MCF 10A (cell line): ENCODE measurements around the gene ITGA4. TPM values are rescaled to one million over a fixed set of nuclear protein-coding genes. Genes with fewer than 3 reads are reported as not detected.

Source experiments
- Bru-seq: library from RNA; stranded (reverse); fragments of 400-500 nt; gene quantifications from one replicate; lab custom pipeline; 2021; lab: Mats Ljungman, UMichigan
- BruChase-seq, 2 experiments: library from RNA; stranded (reverse); fragments of 400-500 nt; gene quantifications; one replicate each; lab custom pipeline; 2021; lab: Mats Ljungman, UMichigan
- BruUV-seq: library from RNA; stranded (reverse); fragments of 400-500 nt; replicated peaks from 2 replicates; lab custom pipeline; 2021; lab: Mats Ljungman, UMichigan
- CTCF ChIA-PET: fragments of 300-600 bp; sonication (Branson Sonifier 250); formaldehyde crosslinking; extraction: SDS; loops from one replicate; lab custom pipeline; 2021; ENCODE audit warnings: antibody characterized with exemption, inconsistent platforms; lab: Yijun Ruan, JAX
- POLR2A ChIA-PET: fragments of 300-600, 350-650 bp; sonication (Branson Sonifier 250); formaldehyde crosslinking; extraction: SDS; loops from one replicate; lab custom pipeline; 2020; ENCODE audit warnings: antibody characterized with exemption, inconsistent platforms; lab: Yijun Ruan, JAX
- DNase-seq: peaks from one replicate; pipeline ENCODE4 v3.0.0-alpha.2; 2018; ENCODE audit not compliant: unreplicated experiment
- H3K27ac Mint-ChIP-seq: one replicate; pipeline ENCODE4 v1.8.0; 2022; ENCODE audit warnings: mild to moderate bottlenecking, low read depth, mixed read lengths; ENCODE audit not compliant: unreplicated experiment
- H3K27me3 Mint-ChIP-seq: one replicate; pipeline ENCODE4 v1.8.0; 2022; ENCODE audit warnings: mixed read lengths; ENCODE audit not compliant: insufficient read depth, unreplicated experiment
- H3K36me3 Mint-ChIP-seq: one replicate; pipeline ENCODE4 v1.8.0; 2022; ENCODE audit warnings: mild to moderate bottlenecking, moderate library complexity, mixed read lengths; ENCODE audit not compliant: insufficient read depth, unreplicated experiment
- H3K4me1 Mint-ChIP-seq: one replicate; pipeline ENCODE4 v1.8.0; 2022; ENCODE audit warnings: mixed read lengths; ENCODE audit not compliant: insufficient read depth, unreplicated experiment
- H3K4me3 Mint-ChIP-seq: one replicate; pipeline ENCODE4 v1.8.0; 2022; ENCODE audit warnings: mild to moderate bottlenecking, moderate library complexity, mixed read lengths; ENCODE audit not compliant: unreplicated experiment
- H3K9me3 Mint-ChIP-seq: one replicate; pipeline ENCODE4 v1.8.0; 2022; ENCODE audit warnings: mixed read lengths; ENCODE audit not compliant: unreplicated experiment
- CTCF ChIP-seq: fragments of 200-600 bp; IDR thresholded peaks from one replicate; pipeline ENCODE4 v1.8.0; 2022; ENCODE audit warnings: antibody characterized with exemption, mild to moderate bottlenecking; ENCODE audit not compliant: unreplicated experiment
- intact Hi-C: fragments of 100-400 bp; cut with micrococcal nuclease; formaldehyde crosslinking; loops from 2 replicates; pipeline ENCODE4 v1.14.1; 2022
- long read RNA-seq: library from polyadenylated mRNA; stranded (forward); transcript quantifications from one replicate; pipeline ENCODE4 v2.0.0, GENCODE V29; 2022
- total RNA-seq: library from RNA; stranded (reverse); gene quantifications from 2 replicates; pipeline ENCODE4 v1.2.3, GENCODE V29; 2022

Gene ITGA4
- total RNA-seq: 0.19 and 0.42 TPM in 2 replicates
- percentile 3 among the genes with signal in this experiment for Bru-seq, nascent RNA
- percentile 10 among the genes with signal in this experiment for BruChase-seq, experiment 1, labeled RNA remaining after a 6-hour chase
- percentile 10 among the genes with signal in this experiment for BruChase-seq, experiment 2, labeled RNA remaining after a 2-hour chase
- long read RNA-seq: 0 reads

DNA sequence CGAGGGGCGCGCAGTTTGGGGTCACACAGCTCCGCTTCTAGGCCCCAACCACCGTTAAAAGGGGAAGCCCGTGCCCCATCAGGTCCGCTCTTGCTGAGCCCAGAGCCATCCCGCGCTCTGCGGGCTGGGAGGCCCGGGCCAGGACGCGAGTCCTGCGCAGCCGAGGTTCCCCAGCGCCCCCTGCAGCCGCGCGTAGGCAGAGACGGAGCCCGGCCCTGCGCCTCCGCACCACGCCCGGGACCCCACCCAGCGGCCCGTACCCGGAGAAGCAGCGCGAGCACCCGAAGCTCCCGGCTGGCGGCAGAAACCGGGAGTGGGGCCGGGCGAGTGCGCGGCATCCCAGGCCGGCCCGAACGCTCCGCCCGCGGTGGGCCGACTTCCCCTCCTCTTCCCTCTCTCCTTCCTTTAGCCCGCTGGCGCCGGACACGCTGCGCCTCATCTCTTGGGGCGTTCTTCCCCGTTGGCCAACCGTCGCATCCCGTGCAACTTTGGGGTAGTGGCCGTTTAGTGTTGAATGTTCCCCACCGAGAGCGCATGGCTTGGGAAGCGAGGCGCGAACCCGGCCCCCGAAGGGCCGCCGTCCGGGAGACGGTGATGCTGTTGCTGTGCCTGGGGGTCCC, at the start of gene ITGA4:
TSS of gene ITGA4 (plus strand) at position 266 of the 620 bp plus-strand sequence. CDS start at position 535, 269 bp downstream.
- H3K4me1 Mint-ChIP-seq: no peaks in the 10 kb centered on the region
- peak; percentile 44 for TF ChIP-seq CTCF
- peak; percentile 34 for DNase-seq
- CTCF ChIA-PET: interaction anchor here (0.5 to 2.3 kb wide), 7 partner anchors 9 to 1333 kb away, joined by 3 to 13 read pairs (median 3); no protein-coding TSS in a partner anchor
- POLR2A ChIA-PET: interaction anchor here (0.6 kb wide), 1 partner anchor 1100 kb away, joined by 3 read pairs; no protein-coding TSS in a partner anchor
- intact Hi-C loops: no loop called here
- H3K4me3 Mint-ChIP-seq: peak within 1 kb of the TSS; percentile 62
- no peak within 1 kb of the TSS for H3K27ac Mint-ChIP-seq
- no peaks in the 10 kb centered on the region for H3K36me3 Mint-ChIP-seq
- H3K9me3 Mint-ChIP-seq: no peaks in the 10 kb centered on the region
- BruUV-seq: no TSS peak
- H3K27me3 Mint-ChIP-seq: no peaks in the 10 kb centered on the region

- no peak for TF ChIP-seq CTCF
- ChIA-PET POLR2A (interaction anchor here (1.0 kb wide), 1 partner anchor 61 kb away, joined by 7 read pairs; no protein-coding TSS in a partner anchor), CTCF (no interaction called here)
- Mint-ChIP-seq H3K9me3 (no peaks in the 10 kb centered on the region), H3K36me3 (no peaks in the 10 kb centered on the region), H3K4me3 (no peak overlapping the region), H3K27me3 (no peaks in the 10 kb centered on the region), H3K27ac (no peak overlapping the region), H3K4me1 (no peaks in the 10 kb centered on the region)
- intact Hi-C loops: no loop called here
- no peak for DNase-seq
- no TSS peak for BruUV-seq
These were observed 48.3 kb upstream of the ITGA4 start for GRCh38 chr2:181408861-181409260.

GRCh38 chr2:181411105-181411849, 45.9 kb upstream of the ITGA4 start:
- TF ChIP-seq CTCF: no peak
- H3K4me3 Mint-ChIP-seq: no peak overlapping the region
- ChIA-PET CTCF (interaction anchor here (0.6 kb wide), 1 partner anchor 254 kb away, joined by 3 read pairs; no protein-coding TSS in a partner anchor), POLR2A (no interaction called here)
- H3K9me3 Mint-ChIP-seq: no peaks in the 10 kb centered on the region
- intact Hi-C loops: no loop called here
- BruUV-seq: no TSS peak
- DNase-seq: no peak
- no peaks in the 10 kb centered on the region for H3K27me3 Mint-ChIP-seq
- H3K27ac Mint-ChIP-seq: no peak overlapping the region
- H3K36me3 Mint-ChIP-seq: no peaks in the 10 kb centered on the region
- no peaks in the 10 kb centered on the region for H3K4me1 Mint-ChIP-seq
